ENCODE results near the gene MAPT. TPM values are rescaled to one million over a fixed set of nuclear protein-coding genes. Genes with fewer than 3 reads are reported as not detected.

Gene MAPT
- polyA plus RNA-seq, 3 donors: 0.04 TPM; not detected in 2

DNA sequence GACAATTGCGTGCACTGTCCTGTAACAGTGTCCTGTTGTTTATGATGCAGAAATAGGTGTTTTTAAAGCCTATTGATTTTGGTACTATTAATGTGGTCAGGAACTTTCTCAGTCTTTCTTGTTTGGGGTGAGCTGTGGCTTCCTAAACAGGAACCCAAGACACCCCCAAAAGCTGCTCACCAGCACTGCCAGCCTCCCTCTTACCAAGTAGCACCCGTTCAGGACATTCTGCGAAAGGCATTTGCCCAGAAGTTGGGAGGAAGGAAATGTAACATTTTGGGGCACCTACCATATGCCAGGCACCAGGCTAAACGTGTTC is 83.1 kb downstream of the MAPT start:
- DNase-seq: no peak
- peaks cover 0 to 6% (median 0%) of the 10 kb centered on the region in 3 donors for H3K27me3 Mint-ChIP-seq (ENCODE audit: low read depth in 3 of 3)
- Histone ChIP-seq H3K36me3 (replicated peaks in 1 of 2; ENCODE audit: control insufficient read depth in 1 of 2, insufficient read depth in 2 of 2, low read length in 2 of 2) (no peaks in the 10 kb centered on the region), H3K9me3 (replicated peaks in 1 of 2; ENCODE audit: control insufficient read depth in 1 of 2, insufficient read depth in 1 of 2, low read length in 2 of 2) (no peaks in the 10 kb centered on the region), H3K27ac (ENCODE audit: low read depth in 1 of 2, low read length in 2 of 2) (no peak overlapping the region), H4K20me1 (ENCODE audit: insufficient read depth, low read length) (no peaks in the 10 kb centered on the region), H3K79me2 (ENCODE audit: insufficient read depth, low read length) (no peaks in the 10 kb centered on the region), H3K9ac (ENCODE audit: insufficient read depth, low read length, poor library complexity, severe bottlenecking) (no peak overlapping the region), H3K27me3 (ENCODE audit: control insufficient read depth in 2 of 2, insufficient read depth in 2 of 2, low read length in 2 of 2) (no peaks in the 10 kb centered on the region), H3K4me3 (replicated peaks in 1 of 3; ENCODE audit: low read depth in 2 of 3, low read length in 3 of 3) (no peak overlapping the region), H3K4me2 (replicated peaks; ENCODE audit: extremely low read depth, low read length, poor library complexity, severe bottlenecking) (no peak overlapping the region), H3K4me1 (ENCODE audit: control insufficient read depth in 1 of 2, insufficient read depth in 2 of 2, low read length in 2 of 2) (no peaks in the 10 kb centered on the region), H2AFZ (ENCODE audit: insufficient read depth, low read depth, low read length, poor library complexity, severe bottlenecking) (no peak overlapping the region)
- TF ChIP-seq, protein P1, sequence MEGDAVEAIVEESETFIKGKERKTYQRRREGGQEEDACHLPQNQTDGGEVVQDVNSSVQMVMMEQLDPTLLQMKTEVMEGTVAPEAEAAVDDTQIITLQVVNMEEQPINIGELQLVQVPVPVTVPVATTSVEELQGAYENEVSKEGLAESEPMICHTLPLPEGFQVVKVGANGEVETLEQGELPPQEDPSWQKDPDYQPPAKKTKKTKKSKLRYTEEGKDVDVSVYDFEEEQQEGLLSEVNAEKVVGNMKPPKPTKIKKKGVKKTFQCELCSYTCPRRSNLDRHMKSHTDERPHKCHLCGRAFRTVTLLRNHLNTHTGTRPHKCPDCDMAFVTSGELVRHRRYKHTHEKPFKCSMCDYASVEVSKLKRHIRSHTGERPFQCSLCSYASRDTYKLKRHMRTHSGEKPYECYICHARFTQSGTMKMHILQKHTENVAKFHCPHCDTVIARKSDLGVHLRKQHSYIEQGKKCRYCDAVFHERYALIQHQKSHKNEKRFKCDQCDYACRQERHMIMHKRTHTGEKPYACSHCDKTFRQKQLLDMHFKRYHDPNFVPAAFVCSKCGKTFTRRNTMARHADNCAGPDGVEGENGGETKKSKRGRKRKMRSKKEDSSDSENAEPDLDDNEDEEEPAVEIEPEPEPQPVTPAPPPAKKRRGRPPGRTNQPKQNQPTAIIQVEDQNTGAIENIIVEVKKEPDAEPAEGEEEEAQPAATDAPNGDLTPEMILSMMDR (IDR thresholded peaks at IDR 0.05): no peak
- intact Hi-C loops (cut with micrococcal nuclease): no loop called here
- no peaks in the 10 kb centered on the region for H3K4me1 Mint-ChIP-seq
- no peak overlapping the region for H3K27ac Mint-ChIP-seq
- H3K4me3 Mint-ChIP-seq: no peak overlapping the region
- no peaks in the 10 kb centered on the region for H3K36me3 Mint-ChIP-seq
- 100% methylated on average over 1 of the region's 4 CpGs for WGBS (ENCODE audit: insufficient coverage)
- H3K9me3 Mint-ChIP-seq: peaks cover 0 to 5% (median 2%) of the 10 kb centered on the region in 7 donors

DNA sequence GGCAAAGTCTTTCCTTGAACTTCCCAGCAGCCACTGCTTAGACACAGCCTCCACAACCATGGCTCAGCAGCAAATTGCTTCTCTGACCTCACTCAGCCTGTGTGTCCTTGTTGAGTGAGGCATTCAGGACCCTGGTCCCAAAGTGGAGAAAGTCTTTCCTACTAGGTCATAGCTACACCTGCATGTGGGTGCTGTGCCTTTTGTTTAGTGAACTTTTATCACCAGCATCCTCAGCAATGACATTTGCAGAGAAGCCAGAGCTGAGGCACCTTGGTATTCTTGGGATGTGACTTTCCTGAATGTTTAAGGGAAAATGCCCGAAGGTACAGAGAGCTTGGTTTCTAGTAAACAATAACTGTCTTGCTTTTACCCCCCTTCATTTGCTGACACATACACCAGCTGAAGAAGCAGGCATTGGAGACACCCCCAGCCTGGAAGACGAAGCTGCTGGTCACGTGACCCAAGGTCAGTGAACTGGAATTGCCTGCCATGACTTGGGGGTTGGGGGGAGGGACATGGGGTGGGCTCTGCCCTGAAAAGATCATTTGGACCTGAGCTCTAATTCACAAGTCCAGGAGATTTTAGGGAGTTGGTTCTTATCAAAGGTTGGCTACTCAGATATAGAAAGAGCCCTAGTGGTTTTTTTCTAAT is 83.7 kb downstream of the MAPT start:
- intact Hi-C loops (cut with micrococcal nuclease): no loop called here
- Mint-ChIP-seq H3K27me3 (ENCODE audit: low read depth in 3 of 3) (peaks cover 0 to 6% (median 0%) of the 10 kb centered on the region in 3 donors), H3K4me1 (no peaks in the 10 kb centered on the region), H3K4me3 (no peak overlapping the region), H3K36me3 (no peaks in the 10 kb centered on the region), H3K9me3 (no peaks in the 10 kb centered on the region), H3K27ac (no peak overlapping the region)
- H3K9me3 ChIP-seq (replicated peaks in 1 of 2; ENCODE audit: control insufficient read depth in 1 of 2, insufficient read depth in 1 of 2, low read length in 2 of 2): no peaks in the 10 kb centered on the region
- no peaks in the 10 kb centered on the region for H3K36me3 ChIP-seq (replicated peaks in 1 of 2; ENCODE audit: control insufficient read depth in 1 of 2, insufficient read depth in 2 of 2, low read length in 2 of 2)
- DNase-seq: no peak
- H4K20me1 ChIP-seq (ENCODE audit: insufficient read depth, low read length): no peaks in the 10 kb centered on the region
- no peak overlapping the region for H3K4me2 ChIP-seq (replicated peaks; ENCODE audit: extremely low read depth, low read length, poor library complexity, severe bottlenecking)
- no peak overlapping the region for H3K9ac ChIP-seq (ENCODE audit: insufficient read depth, low read length, poor library complexity, severe bottlenecking)
- no peaks in the 10 kb centered on the region for H3K79me2 ChIP-seq (ENCODE audit: insufficient read depth, low read length)
- TF ChIP-seq, protein P1 (IDR thresholded peaks at IDR 0.05): no peak
- no peak overlapping the region for H3K4me3 ChIP-seq (replicated peaks in 1 of 3; ENCODE audit: low read depth in 2 of 3, low read length in 3 of 3)
- 92% methylated on average over 2 of the region's 3 CpGs for WGBS (ENCODE audit: insufficient coverage)
- no peak overlapping the region for H2AFZ ChIP-seq (ENCODE audit: insufficient read depth, low read depth, low read length, poor library complexity, severe bottlenecking)
- no peak overlapping the region for H3K27ac ChIP-seq (ENCODE audit: low read depth in 1 of 2, low read length in 2 of 2)
- H3K4me1 ChIP-seq (ENCODE audit: control insufficient read depth in 1 of 2, insufficient read depth in 2 of 2, low read length in 2 of 2): no peaks in the 10 kb centered on the region
- H3K27me3 ChIP-seq (ENCODE audit: control insufficient read depth in 2 of 2, insufficient read depth in 2 of 2, low read length in 2 of 2): no peaks in the 10 kb centered on the region
